Stimulated activated CD4-positive, alpha-beta T cell treated with anti-CD3 and anti-CD28 coated beads, Interleukin-4, amount 100 ng/mL, for 1 hour (primary cell): ENCODE data around the gene GNAL.

Source experiments
- DNase-seq: peaks from one replicate; pipeline ENCODE4 v3.0.0-alpha.2; 2020

GNAL gene

GRCh38 chr18:11923450-11923849, 234.4 kb downstream of the GNAL start:
- no peak for DNase-seq

GRCh38 chr18:11925800-11926481, 236.9 kb downstream of the GNAL start:
- no peak for DNase-seq

GRCh38 chr18:11927497-11927896, 238.4 kb downstream of the GNAL start:
- no peak for DNase-seq

- no peak for DNase-seq
These were observed 243.3 kb downstream of the GNAL start for GRCh38 chr18:11932393-11932792.
